ENCODE data around the gene CENPX. TPM values are rescaled to one million over a fixed set of nuclear protein-coding genes. Genes with fewer than 3 reads are reported as not detected.

The CENPX gene
- total RNA-seq, 2 experiments from 2014 or later = 86.7 to 87.7 TPM

DNA sequence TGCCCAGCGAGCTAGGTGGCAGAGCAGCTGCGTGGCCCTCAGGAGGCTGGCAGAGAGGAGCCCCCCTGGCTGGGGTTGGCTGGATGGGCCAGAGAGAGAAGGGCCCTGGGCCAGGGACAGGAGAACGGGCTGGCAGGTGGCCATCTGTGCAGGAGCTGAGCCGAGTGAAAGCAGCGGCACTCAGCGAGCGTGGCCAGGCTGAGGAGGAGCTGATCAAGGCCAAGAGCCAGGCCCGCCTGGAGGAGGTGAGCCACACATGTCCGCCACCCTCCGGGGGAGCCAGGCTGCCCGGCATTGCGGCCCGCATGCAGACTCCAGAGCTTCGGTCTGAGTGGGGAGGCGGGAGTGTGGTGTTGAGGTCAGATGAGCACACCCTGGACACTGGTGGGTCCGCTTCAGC is 6.7 kb upstream of the CENPX start:
- Mint-ChIP-seq H3K4me1 (ENCODE audit: low read depth) (peaks cover 38% of the 10 kb centered on the region), H3K4me3 (peak overlapping the region; percentile 12), H3K27ac (peak overlapping the region; percentile 69), H3K9me3 (ENCODE audit: insufficient read depth) (no peaks in the 10 kb centered on the region), H3K27me3 (ENCODE audit: low read depth) (no peaks in the 10 kb centered on the region), H3K36me3 (ENCODE audit: low read depth) (peaks cover 28% of the 10 kb centered on the region)
- ChIA-PET CTCF (interaction anchor here (0.6 to 3.1 kb wide), 14 partner anchors 8 to 166 kb away, joined by 3 to 31 read pairs (median 6); partner anchors contain the start of genes ASPSCR1, CENPX, DCXR and GPS1), POLR2A (no interaction called here)
- DNase-seq (no peak), ATAC-seq (no peak)

DNA sequence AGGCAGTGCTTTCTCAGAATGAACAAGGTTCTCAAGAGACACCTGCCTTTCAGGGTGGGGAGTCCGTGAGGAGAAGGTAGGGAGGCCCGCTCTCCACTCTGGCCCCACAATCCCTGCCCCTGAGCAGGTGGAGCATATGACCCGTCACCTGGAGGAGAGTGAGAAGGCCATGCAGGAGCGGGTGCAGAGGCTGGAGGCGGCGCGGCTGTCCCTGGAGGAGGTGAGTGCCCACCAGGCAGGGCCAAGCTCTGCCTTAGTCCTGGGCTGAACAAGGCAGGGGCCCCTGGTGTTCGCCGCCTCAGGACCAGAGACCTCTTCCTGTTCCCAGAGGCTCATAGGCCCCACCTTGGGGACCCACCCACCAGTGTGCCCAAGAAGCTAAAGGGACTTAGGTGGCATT is 6.3 kb upstream of the CENPX start:
- Mint-ChIP-seq H3K36me3 (ENCODE audit: low read depth) (peaks cover 24% of the 10 kb centered on the region), H3K9me3 (ENCODE audit: insufficient read depth) (no peaks in the 10 kb centered on the region), H3K4me1 (ENCODE audit: low read depth) (peaks cover 43% of the 10 kb centered on the region), H3K27ac (no peak overlapping the region), H3K27me3 (ENCODE audit: low read depth) (no peaks in the 10 kb centered on the region), H3K4me3 (no peak overlapping the region)
- no peak for ATAC-seq
- POLR2A ChIA-PET = interaction anchor here (1.1 kb wide), 1 partner anchor 9 kb away, joined by 3 read pairs; the partner anchor contains the start of gene DCXR
- no peak for DNase-seq
- CTCF ChIA-PET = interaction anchor here (0.6 to 1.9 kb wide), 5 partner anchors 9 to 167 kb away, joined by 3 to 9 read pairs (median 7); partner anchors contain the start of gene DCXR

DNA sequence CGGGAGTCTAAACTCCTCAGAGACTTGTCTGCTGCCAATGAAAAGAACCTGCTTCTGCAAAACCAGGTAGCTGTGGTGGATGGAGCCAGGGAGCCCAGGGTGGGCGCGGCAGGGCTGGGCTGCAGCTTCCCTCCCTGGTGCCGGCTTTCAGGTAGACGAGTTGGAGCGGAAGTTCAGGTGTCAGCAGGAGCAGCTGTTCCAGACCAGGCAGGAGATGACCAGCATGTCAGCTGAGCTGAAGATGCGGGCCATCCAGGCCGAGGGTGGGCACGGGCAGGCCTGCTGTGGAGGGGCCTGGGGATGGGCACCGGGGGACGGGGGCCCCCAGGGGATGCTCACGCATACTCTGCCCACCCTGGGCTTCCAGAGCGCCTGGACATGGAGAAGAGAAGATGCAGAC is 5.6 kb upstream of the CENPX start:
- H3K4me1 Mint-ChIP-seq (ENCODE audit: low read depth) = peaks cover 45% of the 10 kb centered on the region
- DNase-seq (no peak), ATAC-seq (no peak)
- no peak overlapping the region for H3K4me3 Mint-ChIP-seq
- ChIA-PET POLR2A (interaction anchor here (0.8 to 1.1 kb wide), 2 partner anchors 9 to 270 kb away, joined by 3 read pairs; partner anchors contain the start of gene DCXR), CTCF (interaction anchor here (1.7 kb wide), 1 partner anchor 10 kb away, joined by 8 read pairs; the partner anchor contains the start of gene DCXR)
- H3K27ac Mint-ChIP-seq = no peak overlapping the region
- H3K9me3 Mint-ChIP-seq (ENCODE audit: insufficient read depth) = no peaks in the 10 kb centered on the region
- no peaks in the 10 kb centered on the region for H3K27me3 Mint-ChIP-seq (ENCODE audit: low read depth)
- peaks cover 24% of the 10 kb centered on the region for H3K36me3 Mint-ChIP-seq (ENCODE audit: low read depth)

DNA sequence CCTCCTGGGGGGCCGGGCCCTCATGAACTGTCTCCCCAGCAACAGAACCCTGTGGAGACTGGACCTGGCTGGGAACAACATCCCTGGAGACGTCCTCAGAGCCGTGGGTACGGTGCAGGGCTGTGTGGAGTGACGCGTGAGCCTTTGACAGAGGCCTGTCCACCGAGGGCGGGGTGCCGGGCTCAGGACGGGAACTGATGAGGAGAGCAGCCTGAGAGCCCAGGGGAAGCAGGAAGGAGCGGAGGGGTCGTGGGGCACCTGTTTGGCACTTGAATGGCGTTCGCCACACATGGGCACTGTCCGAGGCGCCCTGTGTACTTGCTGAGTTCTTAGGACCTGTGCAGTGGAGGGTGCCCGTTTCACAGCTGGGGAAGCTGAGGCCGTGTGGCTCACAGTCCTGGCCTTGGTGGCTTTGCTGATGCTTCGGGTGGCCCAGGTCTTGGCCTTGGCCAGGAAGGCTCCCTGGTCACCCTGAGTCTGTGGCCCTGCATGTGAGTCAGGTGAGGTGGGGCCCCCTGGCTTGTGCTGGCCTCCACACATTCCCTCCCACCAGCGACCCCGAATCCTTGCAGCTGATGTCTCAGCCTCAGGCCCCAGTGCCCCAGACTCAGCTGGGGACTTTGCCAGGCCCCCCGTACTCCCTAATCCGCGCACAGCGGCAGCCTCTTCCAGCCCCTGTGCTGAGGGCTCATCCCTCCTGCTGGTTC is 2.9 kb upstream of the CENPX start:
- no peak for ATAC-seq
- POLR2A ChIA-PET = interaction anchor here (0.8 kb wide), 1 partner anchor 81 kb away, joined by 3 read pairs; no protein-coding TSS in a partner anchor
- CTCF ChIA-PET = interaction anchor here (0.9 to 1.1 kb wide), 2 partner anchors 66 kb away, joined by 3 read pairs; no protein-coding TSS in a partner anchor
- Mint-ChIP-seq H3K4me3 (no peak overlapping the region), H3K36me3 (ENCODE audit: low read depth) (peaks cover 23% of the 10 kb centered on the region), H3K27me3 (ENCODE audit: low read depth) (no peaks in the 10 kb centered on the region), H3K4me1 (ENCODE audit: low read depth) (peaks cover 51% of the 10 kb centered on the region), H3K27ac (no peak overlapping the region), H3K9me3 (ENCODE audit: insufficient read depth) (no peaks in the 10 kb centered on the region)
- no peak for DNase-seq

DNA sequence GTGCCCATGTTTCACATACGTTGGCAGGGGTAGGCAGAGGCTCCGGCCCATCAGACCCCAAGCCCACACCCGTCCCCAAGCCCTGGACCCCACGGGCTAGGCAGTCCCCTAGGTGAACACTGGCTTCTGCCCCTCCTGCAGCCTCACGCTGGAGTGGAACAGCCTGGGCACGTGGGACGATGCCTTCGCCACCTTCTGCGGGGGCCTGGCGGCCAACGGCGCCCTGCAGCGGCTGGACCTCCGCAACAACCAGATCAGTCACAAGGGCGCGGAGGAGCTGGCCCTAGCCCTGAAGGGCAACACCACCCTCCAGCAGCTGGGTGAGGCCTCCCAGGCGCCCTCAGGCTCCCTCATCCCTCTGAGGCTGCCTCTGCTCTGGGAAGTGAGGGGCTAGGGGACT is 2.2 kb upstream of the CENPX start:
- peaks cover 50% of the 10 kb centered on the region for H3K4me1 Mint-ChIP-seq (ENCODE audit: low read depth)
- ChIA-PET CTCF (interaction anchor here (1.1 kb wide), 1 partner anchor 65 kb away, joined by 3 read pairs; no protein-coding TSS in a partner anchor), POLR2A (no interaction called here)
- H3K4me3 Mint-ChIP-seq = no peak overlapping the region
- H3K27ac Mint-ChIP-seq = no peak overlapping the region
- DNase-seq (no peak), ATAC-seq (no peak)
- H3K27me3 Mint-ChIP-seq (ENCODE audit: low read depth) = no peaks in the 10 kb centered on the region
- peaks cover 21% of the 10 kb centered on the region for H3K36me3 Mint-ChIP-seq (ENCODE audit: low read depth)
- no peaks in the 10 kb centered on the region for H3K9me3 Mint-ChIP-seq (ENCODE audit: insufficient read depth)

DNA sequence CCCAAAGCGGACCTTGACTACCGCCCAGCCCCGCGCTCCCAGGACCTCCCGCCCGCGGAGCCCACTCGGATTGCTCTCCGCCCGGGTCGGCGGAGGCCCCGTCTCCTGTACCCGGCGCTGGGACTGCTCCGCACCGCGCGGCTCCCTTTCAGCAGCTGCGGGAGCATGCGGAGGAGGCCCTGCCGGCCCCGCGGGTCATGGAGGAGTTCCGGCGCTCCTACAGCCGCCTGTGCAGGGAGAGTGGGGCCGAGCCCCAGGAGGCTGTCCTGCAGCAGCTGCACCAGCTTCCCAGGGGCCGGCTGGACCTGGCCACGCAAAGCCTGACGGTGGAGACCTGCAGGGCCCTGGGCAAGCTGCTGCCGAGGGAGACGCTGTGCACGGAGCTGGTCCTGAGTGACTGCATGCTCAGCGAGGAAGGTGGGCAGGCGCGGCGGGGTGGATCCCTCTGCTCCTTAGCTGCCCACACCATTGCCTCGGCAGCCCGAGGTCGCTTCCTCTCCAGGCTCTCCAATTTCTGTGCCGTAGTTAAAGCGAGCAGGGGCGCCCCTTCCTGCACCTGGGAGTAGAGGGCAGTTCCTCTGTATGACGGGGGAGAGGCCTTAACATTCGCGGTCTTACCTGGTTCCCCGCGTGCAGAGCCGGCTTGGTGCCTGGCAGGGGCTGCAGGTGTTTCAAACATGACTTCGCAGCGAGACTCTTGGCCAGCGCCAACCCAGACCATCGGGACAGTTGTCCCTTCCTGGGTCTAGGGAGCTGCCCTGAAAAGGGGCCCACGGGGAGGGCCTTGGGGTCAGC is 966 bp upstream of the CENPX start:
- H3K36me3 Mint-ChIP-seq (ENCODE audit: low read depth) = peaks cover 17% of the 10 kb centered on the region
- ChIA-PET CTCF (interaction anchor here (0.7 to 6.1 kb wide), 4 partner anchors 7 to 72 kb away, joined by 3 to 138 read pairs (median 24); partner anchors contain the start of genes DCXR, NOTUM and RAC3), POLR2A (interaction anchor here (2.8 kb wide), 1 partner anchor 14 kb away, joined by 7 read pairs; the partner anchor contains the start of gene DCXR)
- H3K27ac Mint-ChIP-seq = peak overlapping the region; percentile 57
- ATAC-seq (no peak), DNase-seq (peak; percentile 48)
- H3K9me3 Mint-ChIP-seq (ENCODE audit: insufficient read depth) = no peaks in the 10 kb centered on the region
- peaks cover 43% of the 10 kb centered on the region for H3K4me1 Mint-ChIP-seq (ENCODE audit: low read depth)
- H3K4me3 Mint-ChIP-seq = peak overlapping the region; percentile 89
- H3K27me3 Mint-ChIP-seq (ENCODE audit: low read depth) = no peaks in the 10 kb centered on the region

DNA sequence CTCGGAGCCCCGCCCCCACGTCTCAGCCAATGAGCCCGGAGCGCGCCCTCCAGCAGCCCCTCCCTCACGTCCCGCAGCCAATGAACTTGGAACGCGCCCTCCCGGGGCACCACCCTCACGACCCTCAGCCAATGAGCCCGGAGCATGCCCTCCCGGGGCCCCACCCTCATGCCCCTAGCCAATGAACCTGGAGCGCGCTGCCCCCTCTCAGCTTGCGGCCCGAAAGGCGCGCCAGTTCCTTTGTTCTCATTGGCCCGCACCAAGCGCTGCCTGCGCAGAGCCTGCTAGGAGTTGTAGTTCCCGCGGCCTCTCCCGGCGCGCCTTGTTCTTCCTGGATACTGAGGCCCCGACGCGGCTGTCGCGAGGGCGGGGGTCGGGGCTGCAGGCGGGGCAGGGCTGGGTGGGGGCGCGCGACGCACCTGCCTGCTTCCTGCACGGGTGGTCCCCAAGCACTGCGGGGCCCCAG is 336 bp upstream of the CENPX start, which contains the start of gene LRRC45:
TSS of gene LRRC45 (plus strand) at position 325 of the 466 bp plus-strand sequence. CDS start 339 bp downstream, outside the sequence.
- no peaks in the 10 kb centered on the region for H3K9me3 Mint-ChIP-seq (ENCODE audit: insufficient read depth)
- CTCF ChIA-PET = interaction anchor here (0.7 to 6.1 kb wide), 8 partner anchors 8 to 132 kb away, joined by 3 to 138 read pairs (median 10); partner anchors contain the start of genes DCXR, NOTUM and RAC3
- peaks cover 43% of the 10 kb centered on the region for H3K4me1 Mint-ChIP-seq (ENCODE audit: low read depth)
- DNase-seq = peak; percentile 100
- peak within 1 kb of the TSS; percentile 83 for H3K27ac Mint-ChIP-seq
- H3K4me3 Mint-ChIP-seq = peak within 1 kb of the TSS; percentile 89
- peak; percentile 96 for ATAC-seq
- peaks cover 19% of the 10 kb centered on the region for H3K36me3 Mint-ChIP-seq (ENCODE audit: low read depth)
- POLR2A ChIA-PET = interaction anchor here (0.7 to 2.8 kb wide), 2 partner anchors 14 to 63 kb away, joined by 4 to 7 read pairs; partner anchors contain the start of gene DCXR
- no peaks in the 10 kb centered on the region for H3K27me3 Mint-ChIP-seq (ENCODE audit: low read depth)

DNA sequence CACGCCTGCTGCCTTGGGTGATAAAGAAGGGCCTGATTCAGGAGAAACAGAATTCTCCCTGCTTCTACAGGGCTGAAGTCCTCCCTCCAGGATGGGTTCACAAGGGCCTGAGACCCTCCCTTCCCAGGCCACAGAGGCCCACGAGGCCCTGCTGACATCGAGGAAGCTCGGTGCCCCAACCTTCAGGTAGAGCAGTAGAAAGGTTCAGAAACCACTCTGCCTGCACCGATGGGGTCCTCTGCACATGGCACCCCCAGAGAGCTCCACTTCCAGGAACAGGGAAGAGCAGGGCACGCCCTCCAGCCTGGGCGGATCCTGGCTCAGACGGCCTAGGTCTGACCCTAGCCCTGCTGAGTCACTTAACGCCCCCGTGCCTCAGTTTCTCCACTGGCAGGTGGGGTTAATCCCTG is 773 bp downstream of the CENPX start:
- POLR2A ChIA-PET = interaction anchor here (0.7 to 2.8 kb wide), 5 partner anchors 11 to 62 kb away, joined by 3 to 12 read pairs (median 4); partner anchors contain the start of gene DCXR
- Mint-ChIP-seq H3K27ac (peak overlapping the region; percentile 83), H3K4me3 (peak overlapping the region; percentile 89), H3K4me1 (ENCODE audit: low read depth) (peaks cover 35% of the 10 kb centered on the region), H3K36me3 (ENCODE audit: low read depth) (peaks cover 14% of the 10 kb centered on the region), H3K27me3 (ENCODE audit: low read depth) (no peaks in the 10 kb centered on the region), H3K9me3 (ENCODE audit: insufficient read depth) (no peaks in the 10 kb centered on the region)
- ATAC-seq (no peak), DNase-seq (no peak)
- CTCF ChIA-PET = interaction anchor here (1.0 to 6.1 kb wide), 8 partner anchors 9 to 152 kb away, joined by 3 to 138 read pairs (median 15); partner anchors contain the start of genes DCXR, MAFG, NOTUM and RAC3

DNA sequence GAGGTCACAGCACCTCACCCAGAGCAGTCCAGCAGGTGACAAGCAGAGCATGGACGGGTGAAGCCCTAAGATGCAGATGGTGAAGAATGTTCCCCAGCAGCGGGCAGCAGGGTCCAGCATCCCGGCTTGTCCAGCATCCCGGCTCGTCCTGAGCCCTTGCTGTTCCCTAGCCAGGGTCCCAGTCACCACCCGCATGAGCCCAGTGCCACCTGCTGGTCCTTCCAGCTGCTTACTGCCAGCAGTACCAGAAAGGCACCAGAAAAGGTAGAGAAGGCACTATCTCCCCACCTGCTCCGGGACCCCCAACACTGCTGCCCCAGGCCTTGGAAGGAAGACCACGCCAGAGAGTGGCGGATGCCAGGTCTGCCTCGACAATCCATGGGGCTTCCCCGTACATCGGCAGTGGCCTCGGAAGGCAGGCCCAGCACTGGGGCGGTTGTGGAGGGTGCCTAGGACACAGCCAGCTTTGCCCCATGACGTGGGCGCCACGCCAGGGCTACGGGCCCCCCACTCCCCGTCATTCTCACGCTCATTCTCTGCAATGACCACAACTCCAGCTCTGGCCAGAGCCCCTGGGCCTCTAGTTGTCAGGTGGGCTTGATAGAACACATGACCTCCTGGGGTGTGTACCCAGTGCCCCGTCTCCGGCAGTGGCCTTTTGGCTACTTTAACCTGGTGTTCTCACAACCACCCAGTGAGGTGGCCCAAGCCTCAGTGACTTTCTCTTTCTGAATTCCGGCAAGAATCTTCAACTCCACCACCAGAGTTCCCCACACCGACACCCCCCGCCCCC is 1.4 kb downstream of the CENPX start:
- ChIA-PET CTCF (interaction anchor here (1.0 to 6.1 kb wide), 14 partner anchors 9 to 350 kb away, joined by 3 to 138 read pairs (median 6); partner anchors contain the start of genes DCXR, MAFG, NOTUM and RAC3), POLR2A (interaction anchor here (0.9 to 2.8 kb wide), 5 partner anchors 10 to 94 kb away, joined by 3 to 12 read pairs (median 4); partner anchors contain the start of genes DCXR and MAFG)
- no peak for ATAC-seq
- H3K4me3 Mint-ChIP-seq = peak overlapping the region; percentile 89
- H3K36me3 Mint-ChIP-seq (ENCODE audit: low read depth) = peaks cover 14% of the 10 kb centered on the region
- H3K27me3 Mint-ChIP-seq (ENCODE audit: low read depth) = no peaks in the 10 kb centered on the region
- DNase-seq = peak; percentile 77
- no peaks in the 10 kb centered on the region for H3K9me3 Mint-ChIP-seq (ENCODE audit: insufficient read depth)
- peaks cover 29% of the 10 kb centered on the region for H3K4me1 Mint-ChIP-seq (ENCODE audit: low read depth)
- peak overlapping the region; percentile 83 for H3K27ac Mint-ChIP-seq

DNA sequence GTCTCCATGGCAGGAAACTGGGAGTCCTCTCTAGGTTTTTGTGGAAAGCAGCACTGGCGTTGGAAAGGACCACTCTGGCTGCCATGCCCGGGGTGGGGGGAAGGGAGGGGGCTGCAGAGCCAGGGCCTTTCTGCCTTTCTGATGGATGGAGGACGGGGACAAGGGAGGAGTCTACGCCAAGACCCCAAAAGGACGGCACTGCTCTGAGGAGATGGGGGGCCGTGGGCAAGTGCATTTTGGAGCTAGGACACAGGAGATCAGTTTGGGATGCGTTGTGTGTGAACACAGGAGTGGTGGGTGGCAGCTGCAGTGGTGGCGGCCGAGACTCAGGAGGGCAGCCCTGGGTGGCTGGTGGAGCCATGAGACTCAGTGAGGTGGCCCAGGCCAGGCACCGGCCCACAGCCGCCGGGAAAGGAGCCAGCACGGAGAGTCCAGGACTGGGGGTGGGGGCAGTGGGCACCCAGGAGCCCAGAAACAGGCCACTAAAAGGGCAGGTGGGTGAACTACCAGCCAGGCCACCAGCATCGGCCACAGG is 2.0 kb downstream of the CENPX start:
- Mint-ChIP-seq H3K36me3 (ENCODE audit: low read depth) (peaks cover 11% of the 10 kb centered on the region), H3K27ac (no peak overlapping the region), H3K27me3 (ENCODE audit: low read depth) (no peaks in the 10 kb centered on the region), H3K4me3 (peak overlapping the region; percentile 89), H3K4me1 (ENCODE audit: low read depth) (peaks cover 25% of the 10 kb centered on the region), H3K9me3 (ENCODE audit: insufficient read depth) (no peaks in the 10 kb centered on the region)
- no peak for ATAC-seq
- no peak for DNase-seq
- ChIA-PET POLR2A (interaction anchor here (0.7 to 1.8 kb wide), 3 partner anchors 61 to 131 kb away, joined by 3 to 12 read pairs (median 3); partner anchors contain the start of gene MAFG), CTCF (interaction anchor here (0.7 to 6.1 kb wide), 24 partner anchors 9 to 350 kb away, joined by 3 to 138 read pairs (median 4); partner anchors contain the start of genes DCXR, MAFG, NOTUM and PYCR1)

Data from activated CD8-positive, alpha-beta T cell treated with anti-CD3 and anti-CD28 coated beads, Interleukin-2, amount 10 ng/mL, durations not matched to agents 7 days and 5 days (primary cell).